ENCODE results near the gene CLEC19A.

Gene CLEC19A

GRCh38 chr16:19242186-19242585, 43.3 kb upstream of the CLEC19A start:
- no peak for TF ChIP-seq CTCF (conservative IDR thresholded peaks at IDR 0.05; ENCODE audit: low read depth, low read length)
- DNase-seq (ENCODE audit: low read depth) = no peak
- no peak overlapping the region for H3K4me3 ChIP-seq (ENCODE audit: low read length)

GRCh38 chr16:19242987-19243575, 42.5 kb upstream of the CLEC19A start:
- DNase-seq (ENCODE audit: low read depth) = no peak
- H3K4me3 ChIP-seq (ENCODE audit: low read length) = no peak overlapping the region
- TF ChIP-seq CTCF (conservative IDR thresholded peaks at IDR 0.05; ENCODE audit: low read depth, low read length) = no peak

GRCh38 chr16:19245326-19245925, 40.1 kb upstream of the CLEC19A start:
- no peak for TF ChIP-seq CTCF (conservative IDR thresholded peaks at IDR 0.05; ENCODE audit: low read depth, low read length)
- no peak for DNase-seq (ENCODE audit: low read depth)
- no peak overlapping the region for H3K4me3 ChIP-seq (ENCODE audit: low read length)

- TF ChIP-seq CTCF (conservative IDR thresholded peaks at IDR 0.05; ENCODE audit: low read depth, low read length) = no peak
- no peak overlapping the region for H3K4me3 ChIP-seq (ENCODE audit: low read length)
- no peak for DNase-seq (ENCODE audit: low read depth)
These were observed 32.6 kb upstream of the CLEC19A start for GRCh38 chr16:19252904-19253303.

- DNase-seq (ENCODE audit: low read depth) = no peak
- no peak overlapping the region for H3K4me3 ChIP-seq (ENCODE audit: low read length)
- TF ChIP-seq CTCF (conservative IDR thresholded peaks at IDR 0.05; ENCODE audit: low read depth, low read length) = no peak
These were observed 30.9 kb upstream of the CLEC19A start for GRCh38 chr16:19254611-19255010.

GRCh38 chr16:19264123-19264673, 21.3 kb upstream of the CLEC19A start:
- H3K4me3 ChIP-seq (ENCODE audit: low read length) = no peak overlapping the region
- DNase-seq (ENCODE audit: low read depth) = no peak
- TF ChIP-seq CTCF (conservative IDR thresholded peaks at IDR 0.05; ENCODE audit: low read depth, low read length) = no peak

GRCh38 chr16:19265380-19265930, 20.1 kb upstream of the CLEC19A start:
- H3K4me3 ChIP-seq (ENCODE audit: low read length) = no peak overlapping the region
- TF ChIP-seq CTCF (conservative IDR thresholded peaks at IDR 0.05; ENCODE audit: low read depth, low read length) = no peak
- no peak for DNase-seq (ENCODE audit: low read depth)
